NCI-H82 (cell line): ENCODE measurements around the gene MAML1.
"Not testable (repeated sequence)": the region's sequence is repeated elsewhere in the genome, so short reads cannot be mapped to it uniquely, and the experiment has no call there.

Experiments
- DNase-seq: peaks from one replicate; lab custom pipeline; 2025; lab: John Stamatoyannopoulos, UW

Gene MAML1

GRCh38 chr5:179769271-179769670 is 36.6 kb downstream of the MAML1 start:
- no peak for DNase-seq

- DNase-seq: no peak
Observed at GRCh38 chr5:179769796-179770195, 37.2 kb downstream of the MAML1 start.

GRCh38 chr5:179771311-179771895 is 38.8 kb downstream of the MAML1 start:
- DNase-seq: no peak

- DNase-seq: no peak
Observed at GRCh38 chr5:179772351-179772750, 39.7 kb downstream of the MAML1 start.

GRCh38 chr5:179773686-179774040 is 41.0 kb downstream of the MAML1 start:
- DNase-seq: no peak

GRCh38 chr5:179774442-179774841 is 41.8 kb downstream of the MAML1 start:
- no peak for DNase-seq

- DNase-seq: no peak
Observed at GRCh38 chr5:179776411-179776938, 43.9 kb downstream of the MAML1 start.

GRCh38 chr5:179777456-179777855 is 44.8 kb downstream of the MAML1 start:
- no peak for DNase-seq

- DNase-seq: no peak
Observed at GRCh38 chr5:179777909-179778308, 45.3 kb downstream of the MAML1 start.

GRCh38 chr5:179778591-179778990 is 46.0 kb downstream of the MAML1 start:
- DNase-seq: no peak

GRCh38 chr5:179779826-179780225 is 47.2 kb downstream of the MAML1 start:
- no peak for DNase-seq

- no peak for DNase-seq
Observed at GRCh38 chr5:179780362-179780761, 47.7 kb downstream of the MAML1 start.

GRCh38 chr5:179781846-179782245 is 49.2 kb downstream of the MAML1 start:
- no peak for DNase-seq

GRCh38 chr5:179783128-179783527 is 50.5 kb downstream of the MAML1 start:
- no peak for DNase-seq

GRCh38 chr5:179786861-179787260 is 54.2 kb downstream of the MAML1 start:
- no peak for DNase-seq

- DNase-seq: no peak
Observed at GRCh38 chr5:179788193-179788854, 55.7 kb downstream of the MAML1 start.

- not testable (repeated sequence) for DNase-seq
Observed at GRCh38 chr5:179789278-179789677, 56.7 kb downstream of the MAML1 start.

GRCh38 chr5:179791881-179792611 is 59.4 kb downstream of the MAML1 start:
- DNase-seq: no peak

GRCh38 chr5:179792612-179793467 is 60.2 kb downstream of the MAML1 start:
- DNase-seq: no peak

- DNase-seq: no peak
Observed at GRCh38 chr5:179793468-179794139, 61.0 kb downstream of the MAML1 start, which contains the start of gene LTC4S. LTC4S (plus strand) TSS chr5:179793986; CDS start chr5:179794081, 95 bp downstream.

GRCh38 chr5:179794171-179794570 is 61.5 kb downstream of the MAML1 start:
- DNase-seq: no peak
